Neuronal stem cell (in vitro differentiated cells): ENCODE data around the gene CLEC16A.

Experiments used
- DNase-seq: peaks from one replicate; pipeline ENCODE4 v3.0.0-alpha.2; 2013; ENCODE audit warnings: low spot score
- H2AFZ ChIP-seq: one replicate; pipeline ENCODE4 v1.6.1; 2013; ENCODE audit warnings: mild to moderate bottlenecking, low read length, inconsistent platforms
- H2AK5ac ChIP-seq: 2 replicates; pipeline ENCODE4 v1.6.1; 2013; ENCODE audit warnings: low read depth, mild to moderate bottlenecking, inconsistent platforms, low read length, moderate library complexity, mixed read lengths
- H2BK120ac ChIP-seq: 2 replicates; pipeline ENCODE4 v1.6.1; 2013; ENCODE audit warnings: low read depth, mild to moderate bottlenecking, inconsistent platforms, low read length, moderate library complexity, mixed read lengths
- H2BK12ac ChIP-seq: one replicate; pipeline ENCODE4 v1.6.1; 2013; ENCODE audit warnings: low read length, inconsistent platforms
- H2BK15ac ChIP-seq: 2 replicates; pipeline ENCODE4 v1.6.1; 2013; ENCODE audit warnings: mild to moderate bottlenecking, low read length, inconsistent platforms, mixed read lengths
- H2BK5ac ChIP-seq: one replicate; pipeline ENCODE4 v1.6.1; 2013; ENCODE audit warnings: inconsistent platforms, mild to moderate bottlenecking, low read length, moderate library complexity
- H3K14ac ChIP-seq: one replicate; pipeline ENCODE4 v1.6.1; 2013; ENCODE audit warnings: low read length, inconsistent platforms
- H3K18ac ChIP-seq: 2 replicates; pipeline ENCODE4 v1.6.1; 2013; ENCODE audit warnings: low read length, inconsistent platforms
- H3K23ac ChIP-seq: 2 replicates; pipeline ENCODE4 v1.6.1; 2013; ENCODE audit warnings: low read depth, mild to moderate bottlenecking, mixed read lengths, low read length, inconsistent platforms; ENCODE audit not compliant: poor library complexity
- H3K27ac ChIP-seq: replicated peaks from 3 replicates; pipeline ENCODE4 v1.5.1; 2013; ENCODE audit warnings: low read length, inconsistent platforms
- H3K27me3 ChIP-seq, 3 experiments: 2 replicates each; pipeline ENCODE4 v1.6.1; 2013; ENCODE audit warnings: low read length in 3 of 3, mild to moderate bottlenecking in 2 of 3, inconsistent platforms in 1 of 3, low read depth in 1 of 3, mixed read lengths in 1 of 3, moderate library complexity in 1 of 3; ENCODE audit not compliant: control insufficient read depth in 3 of 3, insufficient read depth in 3 of 3
- H3K36me3 ChIP-seq, 2 donors: replicated peaks in 1 of 2; 2 replicates each; pipeline ENCODE4 v1.6.1; 2013; ENCODE audit warnings: low read length in 2 of 2; ENCODE audit not compliant: control insufficient read depth in 2 of 2, insufficient read depth in 2 of 2
- H3K4ac ChIP-seq: 2 replicates; pipeline ENCODE4 v1.6.1; 2013; ENCODE audit warnings: inconsistent platforms, mild to moderate bottlenecking, low read length, moderate library complexity
- H3K4me1 ChIP-seq, 2 donors: 1 replicate in 1 of 2; 2 replicates in 1 of 2; pipeline ENCODE4 v1.6.1; 2013; ENCODE audit warnings: low read length in 2 of 2, low read depth in 1 of 2; ENCODE audit not compliant: control insufficient read depth in 2 of 2, insufficient read depth in 1 of 2
- H3K4me2 ChIP-seq: one replicate; pipeline ENCODE4 v1.6.1; 2013; ENCODE audit warnings: mild to moderate bottlenecking, low read length, inconsistent platforms; ENCODE audit not compliant: insufficient read depth, poor library complexity, severe bottlenecking
- H3K4me3 ChIP-seq, 2 donors: 2 replicates each; pipeline ENCODE4 v1.5.1; 2013; ENCODE audit warnings: low read length in 2 of 2, mild to moderate bottlenecking in 2 of 2, inconsistent platforms in 1 of 2, moderate library complexity in 1 of 2
- H3K79me1 ChIP-seq: one replicate; pipeline ENCODE4 v1.6.1; 2013; ENCODE audit warnings: low read depth, mild to moderate bottlenecking, inconsistent platforms, low read length, moderate library complexity
- H3K9ac ChIP-seq: one replicate; pipeline ENCODE4 v1.6.1; 2013; ENCODE audit warnings: mild to moderate bottlenecking, low read depth, low read length, inconsistent platforms; ENCODE audit not compliant: poor library complexity
- H3K9me3 ChIP-seq, 2 donors: replicated peaks in 1 of 2; 2 replicates each; pipeline versions ENCODE3 to v1.6.1; 2013; ENCODE audit warnings: low read length in 2 of 2, mild to moderate bottlenecking in 2 of 2, inconsistent platforms in 1 of 2, low read depth in 1 of 2, mixed read lengths in 1 of 2, moderate library complexity in 1 of 2; ENCODE audit not compliant: control insufficient read depth in 2 of 2, insufficient read depth in 1 of 2
- H4K8ac ChIP-seq: one replicate; pipeline ENCODE4 v1.6.1; 2013; ENCODE audit warnings: low read depth, mild to moderate bottlenecking, inconsistent platforms, low read length, moderate library complexity
- H4K91ac ChIP-seq: one replicate; pipeline ENCODE4 v1.6.1; 2013; ENCODE audit warnings: low read length, low read depth, mild to moderate bottlenecking, inconsistent platforms; ENCODE audit not compliant: poor library complexity
- WGBS, 2 donors: extraction: QIAGEN DNeasy Blood & Tissue Kit; methylation state at CpG; one replicate each; pipeline ENCODE4 v1.1.7; 2013; ENCODE audit warnings: missing lambda C conversion rate in 2 of 2, mixed read lengths in 1 of 2; ENCODE audit not compliant: insufficient read length in 2 of 2, insufficient replicate concordance in 1 of 2; ENCODE audit errors: extremely low coverage in 2 of 2; 5-methylcytosine and 5-hydroxymethylcytosine counted together

Gene CLEC16A

DNA sequence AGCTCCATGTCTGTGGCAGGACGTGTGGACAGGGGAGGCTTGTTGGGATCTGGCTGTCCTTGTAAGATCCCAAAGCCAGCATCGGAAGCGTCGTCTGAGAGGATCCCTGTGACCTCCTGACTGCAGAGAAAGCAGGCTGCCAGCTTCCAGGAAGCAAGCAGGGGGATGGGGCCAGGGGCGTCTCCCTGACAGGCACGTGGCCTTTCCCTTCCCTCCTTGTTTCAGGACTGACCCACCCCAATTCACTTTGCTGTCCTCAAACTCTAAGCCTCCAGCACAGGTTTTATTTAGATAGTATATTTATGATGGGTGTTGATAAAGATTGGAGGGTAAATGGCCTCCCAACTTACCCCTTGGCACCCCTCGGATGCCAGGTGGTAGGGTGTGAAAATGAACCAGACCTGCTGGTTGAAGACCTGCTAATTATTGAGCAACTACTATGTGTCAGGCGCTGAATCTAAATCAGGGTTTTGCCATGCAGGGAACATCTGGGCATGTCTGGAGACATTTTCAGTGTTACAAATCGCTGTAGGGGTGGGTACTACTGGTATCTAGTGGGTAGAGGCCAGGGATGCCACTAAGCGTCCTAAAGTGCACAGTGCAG, 287.1 kb downstream of the CLEC16A start:
- Histone ChIP-seq H2BK5ac (no peak overlapping the region), H3K27me3 (peaks cover 0 to 12% (median 0%) of the 10 kb centered on the region in 3 experiments), H2AK5ac (peak overlapping the region; percentile 41), H3K23ac (no peak overlapping the region), H2BK120ac (no peak overlapping the region), H2BK15ac (no peak overlapping the region), H3K14ac (peak overlapping the region; percentile 26), H3K18ac (peak overlapping the region; percentile 75), H3K4ac (no peak overlapping the region), H4K8ac (no peak overlapping the region), H2BK12ac (no peak overlapping the region), H3K79me1 (no peaks in the 10 kb centered on the region), H3K4me1 (peaks cover 2 to 5% of the 10 kb centered on the region in 2 donors), H4K91ac (no peak overlapping the region), H3K9ac (no peak overlapping the region), H3K9me3 (no peaks in the 10 kb centered on the region), H3K4me2 (no peak overlapping the region), H3K4me3 (no peak overlapping the region), H2AFZ (peak overlapping the region; percentile 77), H3K36me3 (no peaks in the 10 kb centered on the region), H3K27ac (no peak overlapping the region)
- no peak for DNase-seq
- WGBS, 2 donors: no CpG with 5 or more reads among the region's 10 CpGs
